ENCODE data around the gene RGMB.

RGMB gene

GRCh38 chr5:98755406-98755805 is 18.1 kb upstream of the RGMB start:
- POLR2A ChIA-PET, result no interaction called here
- no peak for TF ChIP-seq CTCF (IDR thresholded peaks at IDR 0.05; ENCODE audit: control extremely low read depth, extremely low read depth, low read depth, missing control alignments)
- CTCF ChIA-PET, result interaction anchor here (1.4 to 3.8 kb wide), 3 partner anchors 13 to 72 kb away, joined by 3 to 21 read pairs (median 4); no protein-coding TSS in a partner anchor
- DNase-seq (ENCODE audit: extremely low spot score), result no peak

GRCh38 chr5:98757978-98758377 is 15.5 kb upstream of the RGMB start:
- DNase-seq (ENCODE audit: extremely low spot score), result no peak
- ChIA-PET POLR2A (no interaction called here), CTCF (no interaction called here)
- TF ChIP-seq CTCF (IDR thresholded peaks at IDR 0.05; ENCODE audit: control extremely low read depth, extremely low read depth, low read depth, missing control alignments), result no peak

- CTCF ChIA-PET, result no interaction called here
- TF ChIP-seq CTCF (IDR thresholded peaks at IDR 0.05; ENCODE audit: control extremely low read depth, extremely low read depth, low read depth, missing control alignments), result no peak
- POLR2A ChIA-PET, result no interaction called here
- DNase-seq (ENCODE audit: extremely low spot score), result no peak
Measured at GRCh38 chr5:98763001-98763630, 10.3 kb upstream of the RGMB start.

GRCh38 chr5:98765815-98766214 is 7.6 kb upstream of the RGMB start:
- ChIA-PET CTCF (no interaction called here), POLR2A (no interaction called here)
- TF ChIP-seq CTCF (IDR thresholded peaks at IDR 0.05; ENCODE audit: control extremely low read depth, extremely low read depth, low read depth, missing control alignments), result no peak
- DNase-seq (ENCODE audit: extremely low spot score), result no peak

GRCh38 chr5:98767581-98767980 is 5.9 kb upstream of the RGMB start:
- no peak for DNase-seq (ENCODE audit: extremely low spot score)
- CTCF ChIA-PET, result interaction anchor here (0.6 to 7.0 kb wide), 22 partner anchors 8 to 1272 kb away, joined by 3 to 97 read pairs (median 10); no protein-coding TSS in a partner anchor
- POLR2A ChIA-PET, result no interaction called here
- no peak for TF ChIP-seq CTCF (IDR thresholded peaks at IDR 0.05; ENCODE audit: control extremely low read depth, extremely low read depth, low read depth, missing control alignments)

GRCh38 chr5:98768160-98768959 is 5.1 kb upstream of the RGMB start:
- DNase-seq (ENCODE audit: extremely low spot score), result peak; percentile 53
- ChIA-PET CTCF (interaction anchor here (0.6 to 7.0 kb wide), 39 partner anchors 7 to 1585 kb away, joined by 3 to 97 read pairs (median 5); partner anchors contain the start of gene RIOK2), POLR2A (no interaction called here)
- peak; percentile 90 for TF ChIP-seq CTCF (IDR thresholded peaks at IDR 0.05; ENCODE audit: control extremely low read depth, extremely low read depth, low read depth, missing control alignments)
